ENCODE results near the gene ANKRD63. TPM values are rescaled to one million over a fixed set of nuclear protein-coding genes. Genes with fewer than 3 reads are reported as not detected.

The ANKRD63 gene
- total RNA-seq, 4 donors from 2014 or later, result 1.6 TPM; not detected in 3

DNA sequence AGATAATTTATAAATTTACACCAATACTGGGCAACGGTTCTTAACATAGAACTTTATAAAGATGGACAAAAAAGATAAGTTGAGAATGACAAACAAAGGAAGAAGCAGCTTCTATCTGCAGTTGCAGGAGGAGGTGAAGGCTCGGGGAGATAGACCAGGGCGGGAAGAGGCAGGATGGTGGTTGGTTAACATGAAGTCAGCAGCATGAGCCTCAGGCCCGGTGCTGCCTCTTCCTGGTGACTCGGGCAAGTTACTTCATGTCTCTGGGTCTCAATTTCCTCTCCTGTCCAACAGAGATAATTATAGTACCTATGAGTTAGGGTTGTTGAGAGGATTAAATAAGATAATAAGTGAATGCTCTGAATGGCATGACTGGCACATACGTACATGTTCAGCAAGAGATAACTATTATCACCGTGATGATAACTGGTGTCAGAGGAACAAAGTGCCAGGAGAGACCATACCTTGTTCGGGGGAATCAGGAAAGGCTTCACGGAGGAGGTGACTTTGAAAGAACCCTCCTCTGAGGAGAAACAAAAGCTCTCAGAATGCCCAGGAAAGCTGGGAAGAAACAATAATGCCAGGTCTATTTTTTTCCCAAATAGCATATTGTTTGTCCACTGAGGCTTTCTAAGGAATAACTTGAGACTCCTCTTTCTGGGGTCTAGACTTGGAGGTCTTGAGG lies 39.6 kb downstream of the ANKRD63 start:
- H3K9me3 ChIP-seq, result no peaks in the 10 kb centered on the region
- no peak for TF ChIP-seq POLR2A (IDR thresholded peaks at IDR 0.05)
- TF ChIP-seq EP300 (IDR thresholded peaks at IDR 0.05), result no peak
- TF ChIP-seq POLR2AphosphoS5 (IDR thresholded peaks at IDR 0.05), result no peak
- TF ChIP-seq, protein P1, sequence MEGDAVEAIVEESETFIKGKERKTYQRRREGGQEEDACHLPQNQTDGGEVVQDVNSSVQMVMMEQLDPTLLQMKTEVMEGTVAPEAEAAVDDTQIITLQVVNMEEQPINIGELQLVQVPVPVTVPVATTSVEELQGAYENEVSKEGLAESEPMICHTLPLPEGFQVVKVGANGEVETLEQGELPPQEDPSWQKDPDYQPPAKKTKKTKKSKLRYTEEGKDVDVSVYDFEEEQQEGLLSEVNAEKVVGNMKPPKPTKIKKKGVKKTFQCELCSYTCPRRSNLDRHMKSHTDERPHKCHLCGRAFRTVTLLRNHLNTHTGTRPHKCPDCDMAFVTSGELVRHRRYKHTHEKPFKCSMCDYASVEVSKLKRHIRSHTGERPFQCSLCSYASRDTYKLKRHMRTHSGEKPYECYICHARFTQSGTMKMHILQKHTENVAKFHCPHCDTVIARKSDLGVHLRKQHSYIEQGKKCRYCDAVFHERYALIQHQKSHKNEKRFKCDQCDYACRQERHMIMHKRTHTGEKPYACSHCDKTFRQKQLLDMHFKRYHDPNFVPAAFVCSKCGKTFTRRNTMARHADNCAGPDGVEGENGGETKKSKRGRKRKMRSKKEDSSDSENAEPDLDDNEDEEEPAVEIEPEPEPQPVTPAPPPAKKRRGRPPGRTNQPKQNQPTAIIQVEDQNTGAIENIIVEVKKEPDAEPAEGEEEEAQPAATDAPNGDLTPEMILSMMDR (IDR thresholded peaks at IDR 0.05), result no peak
- no peaks in the 10 kb centered on the region for H3K36me3 ChIP-seq
- WGBS, 2 donors (ENCODE audit: low coverage in 1 of 2), result 81 to 85% methylated on average over 7 to 9 of the region's 9 CpGs
- H3K27ac ChIP-seq, result no peak overlapping the region
- peaks cover 0 to 12% (median 5%) of the 10 kb centered on the region in 3 donors for H3K4me1 ChIP-seq
- peaks cover 5% of the 10 kb centered on the region for H3K27me3 ChIP-seq
- H3K4me3 ChIP-seq, result no peak overlapping the region
- ATAC-seq, result no peak

DNA sequence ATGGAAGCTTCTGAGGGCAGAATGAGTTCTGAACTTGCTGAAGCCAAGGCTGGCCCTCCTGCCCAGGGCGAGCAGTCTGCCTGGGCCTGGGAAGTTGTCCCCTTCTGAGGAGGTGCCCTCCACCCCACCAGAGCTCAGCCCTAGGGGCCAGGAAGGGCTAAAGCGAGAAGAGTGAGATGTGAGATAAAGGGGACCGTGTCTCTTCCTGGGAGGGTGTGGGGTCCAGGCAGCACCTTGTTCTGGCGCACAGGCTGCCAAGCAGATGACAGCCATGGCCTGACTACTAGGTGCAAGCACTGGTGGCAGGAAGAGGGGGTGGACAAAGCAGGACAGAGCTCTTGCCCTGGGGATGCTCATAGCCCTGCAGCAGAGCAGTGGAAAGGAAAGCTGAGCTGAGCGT lies 40.3 kb downstream of the ANKRD63 start:
- Histone ChIP-seq H3K4me1 (peaks cover 0 to 12% (median 5%) of the 10 kb centered on the region in 3 donors), H3K27me3 (peaks cover 5% of the 10 kb centered on the region), H3K4me3 (no peak overlapping the region), H3K27ac (no peak overlapping the region), H3K36me3 (no peaks in the 10 kb centered on the region), H3K9me3 (no peaks in the 10 kb centered on the region)
- WGBS, 2 donors (ENCODE audit: low coverage in 1 of 2), result 94% methylated on average over 2 of the region's 5 CpGs; no CpG with 5 or more reads in 1 of the 2 donors
- TF ChIP-seq EP300 (IDR thresholded peaks at IDR 0.05), result no peak
- TF ChIP-seq, protein P1 (IDR thresholded peaks at IDR 0.05), result no peak
- no peak for ATAC-seq

DNA sequence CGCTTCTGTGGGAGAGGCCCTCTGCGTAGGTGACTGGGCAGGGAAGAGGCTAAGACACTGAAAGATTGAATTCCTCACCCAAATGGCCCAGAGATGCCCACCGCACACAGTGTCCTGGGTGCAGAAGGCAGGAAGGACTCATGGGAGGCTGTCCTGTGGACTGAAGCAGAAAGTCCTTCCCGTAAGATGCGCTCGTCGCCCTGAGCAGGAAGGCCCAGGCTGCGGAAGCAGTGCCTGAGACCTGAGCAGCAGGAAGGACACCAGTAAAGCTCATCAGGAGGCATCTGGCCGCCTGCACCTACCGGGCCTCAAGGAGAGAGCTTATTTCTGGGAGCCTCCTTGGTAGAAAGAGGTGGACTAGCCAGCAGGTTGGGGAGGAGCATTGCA lies 40.7 kb downstream of the ANKRD63 start:
- TF ChIP-seq POLR2A (IDR thresholded peaks at IDR 0.05) (no peak), EP300 (IDR thresholded peaks at IDR 0.05) (no peak), POLR2AphosphoS5 (IDR thresholded peaks at IDR 0.05) (no peak)
- TF ChIP-seq, protein P1 (IDR thresholded peaks at IDR 0.05), result no peak
- WGBS, 2 donors (ENCODE audit: low coverage in 1 of 2), result 81 to 100% methylated on average over 3 to 4 of the region's 10 CpGs
- no peak for ATAC-seq

DNA sequence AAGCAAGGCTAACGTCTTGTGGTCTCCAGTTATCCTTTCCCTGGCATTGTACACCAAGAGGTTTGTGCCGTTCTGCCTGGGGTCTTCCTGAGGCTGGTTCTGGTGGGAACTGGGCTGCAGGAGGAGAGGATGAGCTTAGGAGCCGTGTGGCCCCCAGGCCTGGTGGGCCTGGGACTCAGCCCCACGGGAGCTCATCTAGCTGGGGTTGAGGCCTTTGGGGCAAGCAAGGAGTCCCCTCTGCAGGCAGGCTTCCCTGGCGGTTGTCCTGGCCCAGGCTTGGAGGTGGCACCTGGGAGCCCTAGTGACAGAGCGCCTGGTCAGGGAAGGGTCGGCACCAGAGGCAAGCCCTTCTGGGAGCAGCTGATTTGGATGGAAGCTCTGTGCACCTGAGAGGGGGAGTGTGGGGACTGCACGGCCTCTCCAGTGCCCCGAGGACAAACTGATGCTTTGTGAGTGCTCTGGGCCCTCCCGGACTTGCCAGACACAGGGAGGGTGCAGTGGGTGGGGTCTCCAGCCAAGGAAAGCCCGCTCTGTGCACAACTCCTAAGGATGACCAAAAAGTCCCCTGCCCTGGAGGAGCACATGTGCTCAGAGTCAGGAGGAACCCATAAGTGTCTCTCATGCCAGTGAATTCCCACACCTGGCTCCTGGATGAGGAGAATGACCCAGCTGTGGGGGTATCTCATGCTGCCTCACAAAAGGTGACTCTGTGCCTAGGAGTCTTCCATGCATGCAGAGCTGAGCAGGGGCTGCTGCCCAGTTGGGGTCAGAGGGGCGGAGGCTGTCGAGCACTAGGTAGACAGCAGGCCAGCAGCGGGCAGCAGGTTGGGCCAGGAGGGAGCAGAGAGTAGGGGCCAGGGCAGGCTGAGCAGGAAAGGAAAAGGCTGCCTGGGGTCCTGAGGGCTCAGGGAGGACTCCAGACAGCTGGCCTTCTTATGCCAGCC lies 41.3 kb downstream of the ANKRD63 start:
- TF ChIP-seq EP300 (IDR thresholded peaks at IDR 0.05) (no peak), POLR2A (IDR thresholded peaks at IDR 0.05) (no peak), POLR2AphosphoS5 (IDR thresholded peaks at IDR 0.05) (no peak)
- WGBS, 2 donors (ENCODE audit: low coverage in 1 of 2), result no CpG with 5 or more reads among the region's 14 CpGs
- no peak overlapping the region for H3K27ac ChIP-seq
- H3K4me1 ChIP-seq, result peaks cover 0 to 12% (median 5%) of the 10 kb centered on the region in 3 donors
- H3K9me3 ChIP-seq, result no peaks in the 10 kb centered on the region
- no peaks in the 10 kb centered on the region for H3K36me3 ChIP-seq
- peaks cover 5% of the 10 kb centered on the region for H3K27me3 ChIP-seq
- H3K4me3 ChIP-seq, result no peak overlapping the region
- no peak for ATAC-seq

More for the DNA sequence above, 40.7 kb downstream of the ANKRD63 start:
- Histone ChIP-seq H3K27ac (no peak overlapping the region), H3K4me1 (peaks cover 0 to 12% (median 5%) of the 10 kb centered on the region in 3 donors), H3K9me3 (no peaks in the 10 kb centered on the region), H3K4me3 (no peak overlapping the region), H3K27me3 (peaks cover 5% of the 10 kb centered on the region), H3K36me3 (no peaks in the 10 kb centered on the region)

DNA sequence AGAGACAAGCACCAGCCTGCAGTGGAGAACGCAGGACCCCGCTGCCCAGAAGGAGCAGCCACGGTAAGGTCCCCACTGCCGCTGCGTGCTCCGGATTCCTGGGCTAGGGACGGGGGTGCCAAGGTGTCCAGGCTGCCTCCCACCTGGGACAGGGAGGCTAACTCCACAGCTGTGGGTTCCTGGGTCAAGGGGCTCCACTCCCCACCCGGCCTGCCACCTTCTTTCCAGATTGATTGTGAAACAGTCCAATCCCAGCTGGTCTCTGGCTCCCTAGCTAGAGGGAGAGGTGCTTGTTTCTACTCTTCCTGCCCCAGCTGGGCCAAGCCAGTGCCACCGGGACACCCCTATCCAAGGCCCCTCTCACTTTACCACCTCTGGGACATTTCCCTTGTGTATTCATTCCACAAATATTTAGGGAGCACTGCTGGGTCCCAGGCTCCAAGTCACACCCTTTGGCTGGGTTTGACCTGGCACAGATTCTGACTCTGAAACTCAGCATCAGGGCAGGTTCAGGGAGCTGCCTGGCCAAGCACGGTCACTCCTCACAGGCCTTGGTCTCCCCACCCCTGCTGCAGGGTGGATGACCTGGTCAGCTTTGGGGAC lies 42.1 kb downstream of the ANKRD63 start:
- ATAC-seq, result no peak
- Histone ChIP-seq H3K36me3 (no peaks in the 10 kb centered on the region), H3K27ac (no peak overlapping the region), H3K27me3 (peaks cover 5% of the 10 kb centered on the region), H3K9me3 (no peaks in the 10 kb centered on the region), H3K4me3 (no peak overlapping the region), H3K4me1 (peaks cover 0 to 12% (median 5%) of the 10 kb centered on the region in 3 donors)
- TF ChIP-seq EP300 (IDR thresholded peaks at IDR 0.05) (no peak), POLR2A (IDR thresholded peaks at IDR 0.05) (no peak), POLR2AphosphoS5 (IDR thresholded peaks at IDR 0.05) (no peak)
- TF ChIP-seq, protein P1 (IDR thresholded peaks at IDR 0.05), result no peak
- WGBS, 2 donors (ENCODE audit: low coverage in 1 of 2), result 90% methylated on average over 2 of the region's 10 CpGs; no CpG with 5 or more reads in 1 of the 2 donors

Measured in gastroesophageal sphincter (tissue), 4 donors.